WTC11 (cell line): Measurements from ENCODE around the gene ATP11A.

ENCODE experiments used
- ATF2 ChIP-seq: sonication (generic); formaldehyde crosslinking; IDR thresholded peaks from 2 replicates; pipeline ENCODE4 v1.8.1; 2022; ENCODE audit warnings: low read depth, missing genetic modification reagents, borderline replicate concordance
- ATF6 ChIP-seq: sonication (generic); formaldehyde crosslinking; IDR thresholded peaks from 2 replicates; pipeline ENCODE4 v1.8.1; 2023; ENCODE audit warnings: mild to moderate bottlenecking, missing genetic modification reagents
- ESRRA ChIP-seq: sonication (generic); formaldehyde crosslinking; IDR thresholded peaks from 2 replicates; pipeline ENCODE4 v1.8.1; 2022; ENCODE audit warnings: mild to moderate bottlenecking, missing genetic modification reagents, borderline replicate concordance
- FOXJ3 ChIP-seq: sonication (generic); formaldehyde crosslinking; IDR thresholded peaks from 2 replicates; pipeline ENCODE4 v1.9.0; 2021; ENCODE audit warnings: missing genetic modification reagents, mild to moderate bottlenecking, borderline replicate concordance
- GRHL2 ChIP-seq: fragments of 250-450 bp; sonication (Bioruptor Pico); IDR thresholded peaks from 2 replicates; pipeline ENCODE4 v1.8.0; 2022; ENCODE audit warnings: mild to moderate bottlenecking, moderate library complexity; ENCODE audit not compliant: insufficient replicate concordance, severe bottlenecking
- KAT7 ChIP-seq: sonication (generic); formaldehyde crosslinking; IDR thresholded peaks from 2 replicates; pipeline ENCODE4 v1.8.1; 2023; ENCODE audit warnings: missing genetic modification reagents, mild to moderate bottlenecking, borderline replicate concordance
- MAX ChIP-seq: sonication (generic); formaldehyde crosslinking; IDR thresholded peaks from 2 replicates; pipeline ENCODE4 v1.8.0; 2022; ENCODE audit warnings: mild to moderate bottlenecking, missing genetic modification reagents
- NFATC4 ChIP-seq: fragments of 250-450 bp; sonication (Bioruptor Pico); IDR thresholded peaks from 2 replicates; pipeline ENCODE4 v1.9.0; 2021; ENCODE audit warnings: mild to moderate bottlenecking
- TF ChIP-seq, protein P1 (sequence below): fragments of 200-600 bp; IDR thresholded peaks from 2 replicates; pipeline ENCODE4 v1.8.0; 2022; ENCODE audit warnings: antibody characterized with exemption
- TF ChIP-seq, protein P2 (sequence below): sonication (generic); formaldehyde crosslinking; IDR thresholded peaks from 2 replicates; pipeline ENCODE4 v1.8.1; 2023; ENCODE audit warnings: mild to moderate bottlenecking, missing genetic modification reagents, moderate library complexity
- TF ChIP-seq, protein P3 (sequence below): sonication (generic); formaldehyde crosslinking; IDR thresholded peaks from 2 replicates; pipeline ENCODE4 v1.8.0; 2022; ENCODE audit warnings: mild to moderate bottlenecking, missing genetic modification reagents
- TF ChIP-seq, protein P4 (sequence below): sonication (generic); formaldehyde crosslinking; IDR thresholded peaks from 2 replicates; pipeline ENCODE4 v1.8.1; 2023; ENCODE audit warnings: mild to moderate bottlenecking, missing genetic modification reagents, moderate library complexity
- TF ChIP-seq, protein P5 (sequence below): sonication (generic); formaldehyde crosslinking; IDR thresholded peaks from 2 replicates; pipeline ENCODE4 v1.8.0; 2022; ENCODE audit warnings: mild to moderate bottlenecking, missing genetic modification reagents
- TF ChIP-seq, protein P6 (sequence below): fragments of 250-450 bp; sonication (Bioruptor Pico); IDR thresholded peaks from 2 replicates; pipeline ENCODE4 v1.9.0; 2021; ENCODE audit warnings: mild to moderate bottlenecking

DNA sequence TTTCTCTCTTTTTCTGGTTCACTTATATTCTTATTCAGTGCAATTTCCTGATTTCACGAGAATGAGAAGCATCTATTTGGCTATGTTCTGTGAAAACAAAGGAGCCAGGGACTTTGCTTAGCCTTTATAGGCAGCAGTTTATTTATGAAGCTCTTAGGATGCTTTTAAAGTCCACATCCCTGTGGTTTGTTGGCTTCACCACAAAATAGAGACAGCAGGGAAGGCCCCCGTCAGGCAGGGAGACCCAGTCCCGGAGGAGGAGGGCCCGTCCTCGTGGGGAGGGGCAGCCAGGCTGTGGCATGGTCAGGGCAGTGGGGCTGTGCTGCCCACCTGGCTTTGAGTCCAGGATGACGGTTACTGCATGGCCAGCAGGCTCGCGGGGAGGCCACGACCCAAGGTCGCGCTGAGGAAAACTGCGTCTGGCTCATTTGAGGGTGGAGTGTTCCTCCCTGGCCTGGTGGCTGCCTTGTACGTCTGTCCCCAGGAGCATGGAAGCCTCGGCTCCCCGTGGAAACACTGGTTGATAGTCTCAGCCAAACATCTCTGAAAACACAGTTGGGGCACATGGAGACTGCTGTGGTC is 92.7 kb downstream of the ATP11A start:
- TF ChIP-seq, protein P1, sequence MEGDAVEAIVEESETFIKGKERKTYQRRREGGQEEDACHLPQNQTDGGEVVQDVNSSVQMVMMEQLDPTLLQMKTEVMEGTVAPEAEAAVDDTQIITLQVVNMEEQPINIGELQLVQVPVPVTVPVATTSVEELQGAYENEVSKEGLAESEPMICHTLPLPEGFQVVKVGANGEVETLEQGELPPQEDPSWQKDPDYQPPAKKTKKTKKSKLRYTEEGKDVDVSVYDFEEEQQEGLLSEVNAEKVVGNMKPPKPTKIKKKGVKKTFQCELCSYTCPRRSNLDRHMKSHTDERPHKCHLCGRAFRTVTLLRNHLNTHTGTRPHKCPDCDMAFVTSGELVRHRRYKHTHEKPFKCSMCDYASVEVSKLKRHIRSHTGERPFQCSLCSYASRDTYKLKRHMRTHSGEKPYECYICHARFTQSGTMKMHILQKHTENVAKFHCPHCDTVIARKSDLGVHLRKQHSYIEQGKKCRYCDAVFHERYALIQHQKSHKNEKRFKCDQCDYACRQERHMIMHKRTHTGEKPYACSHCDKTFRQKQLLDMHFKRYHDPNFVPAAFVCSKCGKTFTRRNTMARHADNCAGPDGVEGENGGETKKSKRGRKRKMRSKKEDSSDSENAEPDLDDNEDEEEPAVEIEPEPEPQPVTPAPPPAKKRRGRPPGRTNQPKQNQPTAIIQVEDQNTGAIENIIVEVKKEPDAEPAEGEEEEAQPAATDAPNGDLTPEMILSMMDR, result no peak
- TF ChIP-seq, protein P2, sequence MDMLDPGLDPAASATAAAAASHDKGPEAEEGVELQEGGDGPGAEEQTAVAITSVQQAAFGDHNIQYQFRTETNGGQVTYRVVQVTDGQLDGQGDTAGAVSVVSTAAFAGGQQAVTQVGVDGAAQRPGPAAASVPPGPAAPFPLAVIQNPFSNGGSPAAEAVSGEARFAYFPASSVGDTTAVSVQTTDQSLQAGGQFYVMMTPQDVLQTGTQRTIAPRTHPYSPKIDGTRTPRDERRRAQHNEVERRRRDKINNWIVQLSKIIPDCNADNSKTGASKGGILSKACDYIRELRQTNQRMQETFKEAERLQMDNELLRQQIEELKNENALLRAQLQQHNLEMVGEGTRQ (CRISPR knock-in tag), result no peak
- TF ChIP-seq, protein P3, sequence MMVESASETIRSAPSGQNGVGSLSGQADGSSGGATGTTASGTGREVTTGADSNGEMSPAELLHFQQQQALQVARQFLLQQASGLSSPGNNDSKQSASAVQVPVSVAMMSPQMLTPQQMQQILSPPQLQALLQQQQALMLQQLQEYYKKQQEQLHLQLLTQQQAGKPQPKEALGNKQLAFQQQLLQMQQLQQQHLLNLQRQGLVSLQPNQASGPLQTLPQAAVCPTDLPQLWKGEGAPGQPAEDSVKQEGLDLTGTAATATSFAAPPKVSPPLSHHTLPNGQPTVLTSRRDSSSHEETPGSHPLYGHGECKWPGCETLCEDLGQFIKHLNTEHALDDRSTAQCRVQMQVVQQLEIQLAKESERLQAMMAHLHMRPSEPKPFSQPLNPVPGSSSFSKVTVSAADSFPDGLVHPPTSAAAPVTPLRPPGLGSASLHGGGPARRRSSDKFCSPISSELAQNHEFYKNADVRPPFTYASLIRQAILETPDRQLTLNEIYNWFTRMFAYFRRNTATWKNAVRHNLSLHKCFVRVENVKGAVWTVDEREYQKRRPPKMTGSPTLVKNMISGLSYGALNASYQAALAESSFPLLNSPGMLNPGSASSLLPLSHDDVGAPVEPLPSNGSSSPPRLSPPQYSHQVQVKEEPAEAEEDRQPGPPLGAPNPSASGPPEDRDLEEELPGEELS (CRISPR knock-in tag), result no peak
- TF ChIP-seq ESRRA (CRISPR knock-in tag) (no peak), MAX (CRISPR knock-in tag) (no peak), GRHL2 (CRISPR knock-in tag) (no peak), ATF2 (CRISPR knock-in tag) (no peak), KAT7 (CRISPR knock-in tag) (no peak), FOXJ3 (no peak), NFATC4 (CRISPR knock-in tag) (no peak), ATF6 (CRISPR knock-in tag) (no peak)
- TF ChIP-seq, protein P4, sequence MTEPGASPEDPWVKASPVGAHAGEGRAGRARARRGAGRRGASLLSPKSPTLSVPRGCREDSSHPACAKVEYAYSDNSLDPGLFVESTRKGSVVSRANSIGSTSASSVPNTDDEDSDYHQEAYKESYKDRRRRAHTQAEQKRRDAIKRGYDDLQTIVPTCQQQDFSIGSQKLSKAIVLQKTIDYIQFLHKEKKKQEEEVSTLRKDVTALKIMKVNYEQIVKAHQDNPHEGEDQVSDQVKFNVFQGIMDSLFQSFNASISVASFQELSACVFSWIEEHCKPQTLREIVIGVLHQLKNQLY, result no peak
- TF ChIP-seq, protein P5, sequence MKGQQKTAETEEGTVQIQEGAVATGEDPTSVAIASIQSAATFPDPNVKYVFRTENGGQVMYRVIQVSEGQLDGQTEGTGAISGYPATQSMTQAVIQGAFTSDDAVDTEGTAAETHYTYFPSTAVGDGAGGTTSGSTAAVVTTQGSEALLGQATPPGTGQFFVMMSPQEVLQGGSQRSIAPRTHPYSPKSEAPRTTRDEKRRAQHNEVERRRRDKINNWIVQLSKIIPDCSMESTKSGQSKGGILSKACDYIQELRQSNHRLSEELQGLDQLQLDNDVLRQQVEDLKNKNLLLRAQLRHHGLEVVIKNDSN (CRISPR knock-in tag), result no peak
- TF ChIP-seq, protein P6, sequence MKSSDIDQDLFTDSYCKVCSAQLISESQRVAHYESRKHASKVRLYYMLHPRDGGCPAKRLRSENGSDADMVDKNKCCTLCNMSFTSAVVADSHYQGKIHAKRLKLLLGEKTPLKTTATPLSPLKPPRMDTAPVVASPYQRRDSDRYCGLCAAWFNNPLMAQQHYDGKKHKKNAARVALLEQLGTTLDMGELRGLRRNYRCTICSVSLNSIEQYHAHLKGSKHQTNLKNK (CRISPR knock-in tag), result no peak
